C4-2B (cell line): ENCODE measurements around the gene CNTROB.

Experiments
- CTCF ChIP-seq: fragments of 450-650 bp; conservative IDR thresholded peaks from 2 replicates; pipeline ENCODE4 v1.5.1; 2017; ENCODE audit warnings: mild to moderate bottlenecking
- ZFX ChIP-seq: fragments of 450-650 bp; IDR thresholded peaks from 2 replicates; pipeline ENCODE4 v1.6.1; 2017

- TF ChIP-seq CTCF = no peak
- TF ChIP-seq ZFX = no peak
Observed at GRCh38 chr17:7930841-7931631, 970 bp upstream of the CNTROB start.
